Measurements from ENCODE around the gene KRTAP10-5. TPM values are rescaled to one million over a fixed set of nuclear protein-coding genes. Genes with fewer than 3 reads are reported as not detected.

KRTAP10-5 gene
- total RNA-seq, 1 experiment from 2014 or later = not detected

- TF ChIP-seq ZBTB33 (IDR thresholded peaks at IDR 0.05; ENCODE audit: extremely low read depth, insufficient replicate concordance, low read length) (no peak), EZH2phosphoT487 (IDR thresholded peaks at IDR 0.05; ENCODE audit: borderline replicate concordance) (no peak)
Measured at GRCh38 chr21:44590311-44590721, 9.9 kb upstream of the KRTAP10-5 start (continued).

- ChIA-PET CTCF (no interaction called here), POLR2A (no interaction called here), RAD21 (ENCODE audit: low non-redundant PET in 1 of 2, low total read pairs in 2 of 2, uncharacterized antibody in 2 of 2, unreplicated experiment in 2 of 2) (no interaction called here)
- no peak for ATAC-seq
- no peaks in the 10 kb centered on the region for H3K4me1 ChIP-seq (ENCODE audit: control insufficient read depth in 1 of 2, insufficient read depth in 2 of 2, low read length in 2 of 2)
- no peak for DNase-seq (ENCODE audit: low read depth, low spot score)
- H3K79me2 ChIP-seq (ENCODE audit: insufficient read depth, low read length) = no peaks in the 10 kb centered on the region
- TF ChIP-seq TCF7L2 (IDR thresholded peaks at IDR 0.05; ENCODE audit: borderline replicate concordance, extremely low read depth, insufficient read depth, insufficient read length) = no peak
- no peak for TF ChIP-seq YY1 (IDR thresholded peaks at IDR 0.05; ENCODE audit: extremely low read depth, insufficient replicate concordance, low read depth, low read length)
- TF ChIP-seq REST (IDR thresholded peaks at IDR 0.05; ENCODE audit: low read depth) = no peak
- no peak for TF ChIP-seq POLR2AphosphoS5 (IDR thresholded peaks at IDR 0.05; ENCODE audit: low read depth, low read length)
- no peak for TF ChIP-seq EGR1 (IDR thresholded peaks at IDR 0.05; ENCODE audit: low read depth)
- no peak for TF ChIP-seq CTCF (IDR thresholded peaks at IDR 0.05 in 2 of 3, conservative IDR thresholded peaks at IDR 0.05 in 1 of 3; ENCODE audit: borderline replicate concordance in 1 of 3, insufficient read depth in 1 of 3, low read depth in 2 of 3, low read length in 2 of 3)
- no peak for TF ChIP-seq SIN3A (IDR thresholded peaks at IDR 0.05; ENCODE audit: low read depth)
- TF ChIP-seq ZFX (IDR thresholded peaks at IDR 0.05) = no peak
- TF ChIP-seq ELF1 (IDR thresholded peaks at IDR 0.05; ENCODE audit: borderline replicate concordance, low read depth) = no peak
- TF ChIP-seq SRF (IDR thresholded peaks at IDR 0.05; ENCODE audit: low read depth) = no peak
- no peak for TF ChIP-seq ZBTB33 (IDR thresholded peaks at IDR 0.05; ENCODE audit: extremely low read depth, insufficient replicate concordance, low read length)
- TF ChIP-seq MAX (IDR thresholded peaks at IDR 0.05) = no peak
- no peaks in the 10 kb centered on the region for H3K9me3 ChIP-seq (ENCODE audit: control insufficient read depth in 1 of 2, insufficient read depth in 1 of 2, low read depth in 1 of 2, low read length in 2 of 2)
- intact Hi-C loops (cut with micrococcal nuclease) = no loop called here
- H4K20me1 ChIP-seq (ENCODE audit: insufficient read depth) = no peaks in the 10 kb centered on the region
- H3K4me3 ChIP-seq (replicated peaks in 1 of 2; ENCODE audit: low read depth in 1 of 2, low read length in 2 of 2) = no peak overlapping the region
- no peak overlapping the region for H3K27ac ChIP-seq (ENCODE audit: low read depth, low read length)
- H3K4me2 ChIP-seq (ENCODE audit: low read length) = no peak overlapping the region
- H3K36me3 ChIP-seq (ENCODE audit: control insufficient read depth in 1 of 2, insufficient read depth in 2 of 2, low read length in 2 of 2) = no peaks in the 10 kb centered on the region
- no TSS peak for BruUV-seq (replicated peaks)
- H3K9ac ChIP-seq (ENCODE audit: low read length) = no peak overlapping the region
- H3K9me2 ChIP-seq (ENCODE audit: insufficient read depth) = no peaks in the 10 kb centered on the region
- no peak overlapping the region for H2AFZ ChIP-seq (ENCODE audit: low read depth, low read length, poor library complexity, severe bottlenecking)
- peaks cover 16% of the 10 kb centered on the region for H3K27me3 ChIP-seq (ENCODE audit: insufficient read depth, low read length)
Measured at GRCh38 chr21:44589586-44590305, 9.3 kb upstream of the KRTAP10-5 start.
